GM18520 (cell line): ENCODE data around the gene VAC14.

Source experiments
- ATAC-seq: cut with Tn5 transposase; IDR thresholded peaks from one replicate; pipeline ENCODE4 v1.9.1; 2021; ENCODE audit not compliant: unreplicated experiment

VAC14 gene

DNA sequence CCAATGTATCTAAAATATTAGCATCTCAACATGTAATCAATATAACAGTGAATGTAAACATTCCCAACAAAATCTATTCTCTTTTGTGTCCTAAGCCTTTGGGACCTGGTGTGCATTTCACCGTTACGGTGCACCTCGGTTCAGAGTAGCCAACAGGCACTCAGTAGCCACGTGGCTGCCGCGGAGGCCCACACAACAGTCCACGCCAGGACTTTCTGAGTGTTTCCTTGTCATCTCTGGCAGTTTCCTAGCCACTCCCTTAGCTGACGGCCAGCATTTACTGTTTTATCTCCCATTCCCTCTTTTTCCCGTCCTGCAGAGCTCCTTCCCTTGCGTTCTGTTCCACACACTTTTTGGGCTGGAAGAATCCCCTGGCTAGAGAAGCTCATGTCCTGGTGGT lies 36.3 kb downstream of the VAC14 start:
- ATAC-seq: no peak

DNA sequence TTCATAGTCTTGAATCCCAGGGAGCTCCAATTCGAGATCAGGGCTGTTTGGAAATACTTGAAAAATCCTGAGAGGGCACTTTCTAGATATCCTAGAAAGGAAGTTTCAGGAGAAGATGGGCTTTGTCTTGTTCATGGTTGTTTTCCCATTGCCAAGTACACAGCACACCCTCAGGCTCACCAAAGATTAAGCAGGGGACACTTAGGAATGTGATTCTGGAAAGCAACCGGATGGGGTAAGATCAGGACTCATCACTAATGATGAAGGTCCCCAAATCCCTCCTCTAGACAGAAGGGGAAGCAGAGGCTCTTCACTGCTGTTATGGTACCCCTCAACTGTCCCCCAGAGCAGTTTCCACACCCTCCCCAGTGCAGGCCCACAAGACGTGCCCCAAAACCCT lies 40.7 kb downstream of the VAC14 start:
- no peak for ATAC-seq

DNA sequence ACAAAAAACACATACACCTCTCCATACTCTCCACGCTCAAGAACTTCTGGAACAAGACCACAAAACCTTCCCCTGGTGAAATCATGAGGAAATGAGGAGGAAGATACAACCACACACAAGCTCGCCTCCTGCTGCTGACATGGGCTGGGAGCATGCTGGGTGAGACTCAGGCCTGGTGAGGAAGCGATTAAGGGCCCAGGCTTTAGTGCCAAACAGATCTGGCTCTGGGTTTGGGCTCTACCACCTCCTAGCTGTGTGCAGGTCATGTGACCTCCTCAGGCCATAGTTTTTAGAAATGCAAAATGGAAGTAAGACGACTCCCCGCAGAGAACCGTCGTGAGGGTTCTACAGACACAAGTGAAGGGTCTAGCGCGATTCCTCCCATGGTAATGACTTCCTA lies 41.3 kb downstream of the VAC14 start:
- ATAC-seq: no peak

DNA sequence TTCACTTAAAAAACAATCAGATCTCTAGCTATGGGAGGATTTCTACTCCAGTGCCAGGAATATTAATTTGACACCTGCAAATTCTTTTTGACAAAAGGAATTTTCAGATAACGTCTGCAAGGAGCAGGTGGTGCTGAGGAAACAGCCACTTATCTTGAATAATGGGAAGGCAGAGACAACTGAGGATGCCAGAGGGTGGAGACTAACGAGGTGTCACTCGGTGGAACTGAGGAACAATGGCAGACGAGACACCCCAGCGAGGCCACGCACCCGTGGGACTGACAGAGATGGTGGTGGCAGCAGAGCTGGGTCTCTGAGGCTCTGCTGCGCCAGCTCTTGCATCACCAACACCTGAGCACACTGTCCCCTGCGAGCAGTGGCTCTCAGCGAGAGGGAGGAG lies 42.2 kb downstream of the VAC14 start:
- no peak for ATAC-seq

DNA sequence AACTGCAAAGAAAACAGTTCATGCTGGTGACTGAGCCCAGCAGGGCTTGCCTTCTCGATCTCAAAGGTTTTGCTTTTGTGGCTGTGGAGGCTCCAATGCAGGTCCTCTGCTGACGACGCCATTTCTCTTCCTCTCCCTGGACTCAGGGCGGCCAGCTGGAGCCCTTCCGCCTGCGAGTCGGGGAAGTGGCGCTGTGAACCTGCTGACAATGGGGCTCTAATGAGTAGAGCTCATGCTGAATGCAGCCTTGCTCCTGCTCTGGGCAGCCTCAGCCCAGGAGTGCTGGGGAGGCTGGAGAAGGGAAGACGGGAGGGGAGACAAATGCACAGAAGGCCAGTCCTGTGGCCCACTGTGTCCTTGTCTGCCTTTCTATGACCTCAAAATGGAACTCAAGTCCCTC lies 43.8 kb downstream of the VAC14 start:
- no peak for ATAC-seq

DNA sequence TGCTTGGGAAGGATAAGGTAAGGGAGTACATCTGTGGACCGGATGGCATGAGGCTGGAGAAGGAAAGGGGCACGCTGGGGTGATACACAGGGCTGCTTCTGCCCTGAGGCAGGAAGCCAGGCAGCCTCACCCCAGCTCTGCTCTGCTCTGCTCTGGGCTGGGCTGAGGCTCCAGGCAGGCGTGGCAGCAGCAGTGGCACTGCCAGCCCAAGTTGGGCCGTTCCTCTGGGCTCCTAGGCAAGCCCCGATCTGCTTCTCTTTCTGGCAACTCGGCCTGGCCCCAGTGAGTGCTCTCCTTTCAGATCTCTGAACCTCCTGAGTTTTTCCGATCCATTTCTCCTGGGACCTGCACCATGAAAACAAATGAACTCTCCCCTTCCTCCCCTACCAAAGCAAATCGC lies 44.9 kb downstream of the VAC14 start:
- ATAC-seq: no peak

DNA sequence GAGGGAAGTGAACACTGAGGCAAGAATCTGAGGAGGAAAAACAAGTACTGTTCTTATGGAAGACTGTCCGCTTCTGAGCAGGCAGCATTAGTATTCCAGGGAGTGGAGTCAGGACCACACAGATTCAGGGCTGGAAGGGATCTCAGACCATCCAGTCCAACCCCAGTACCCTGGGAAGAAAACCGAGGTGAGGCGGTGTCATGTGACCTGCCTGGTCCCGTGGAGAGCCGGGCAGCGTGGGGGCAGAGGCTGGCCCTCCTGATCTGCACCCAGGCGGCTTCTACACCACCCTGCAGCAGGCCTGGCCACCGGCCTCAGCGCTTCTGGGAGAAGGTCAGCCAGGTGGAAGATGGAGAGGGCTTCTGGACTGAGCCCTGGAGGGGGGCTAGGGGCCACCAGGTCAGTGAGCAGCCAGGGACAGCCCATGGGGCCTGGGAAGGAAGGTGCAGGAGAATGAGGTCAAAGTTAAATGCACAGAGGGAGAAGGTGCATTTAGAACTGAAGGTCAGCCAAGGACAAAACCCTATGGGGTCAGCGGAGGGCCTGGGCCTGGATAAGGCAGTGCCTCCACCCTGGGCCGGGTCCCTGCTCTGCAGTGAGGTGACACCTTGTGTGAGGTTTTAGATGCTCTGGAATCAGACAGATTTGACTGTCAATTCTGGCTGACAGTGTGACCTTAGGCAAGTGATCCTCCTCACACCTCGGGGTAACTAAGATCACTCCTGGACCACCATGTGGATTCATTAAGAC lies 45.9 kb downstream of the VAC14 start:
- no peak for ATAC-seq

DNA sequence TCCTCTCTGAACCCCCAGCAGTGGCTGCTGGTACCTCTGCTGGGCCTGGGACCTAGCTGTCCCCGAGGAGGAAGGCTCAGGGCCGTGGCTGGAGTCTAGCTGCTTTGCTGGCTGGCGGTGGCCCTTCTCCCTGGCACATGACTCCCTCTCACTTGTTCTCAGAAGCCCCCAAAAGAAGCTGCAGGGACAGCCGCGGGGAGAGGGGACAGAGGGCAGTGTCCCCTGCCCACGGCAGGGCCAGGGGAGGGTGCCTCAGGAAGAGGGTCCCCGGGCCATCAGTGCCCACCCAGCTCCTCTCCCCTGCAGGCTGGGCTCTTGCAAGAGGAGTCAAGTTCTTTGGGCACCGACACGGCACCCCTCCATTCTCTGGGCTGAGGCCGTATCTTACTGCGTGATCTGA lies 46.6 kb downstream of the VAC14 start:
- ATAC-seq: no peak

DNA sequence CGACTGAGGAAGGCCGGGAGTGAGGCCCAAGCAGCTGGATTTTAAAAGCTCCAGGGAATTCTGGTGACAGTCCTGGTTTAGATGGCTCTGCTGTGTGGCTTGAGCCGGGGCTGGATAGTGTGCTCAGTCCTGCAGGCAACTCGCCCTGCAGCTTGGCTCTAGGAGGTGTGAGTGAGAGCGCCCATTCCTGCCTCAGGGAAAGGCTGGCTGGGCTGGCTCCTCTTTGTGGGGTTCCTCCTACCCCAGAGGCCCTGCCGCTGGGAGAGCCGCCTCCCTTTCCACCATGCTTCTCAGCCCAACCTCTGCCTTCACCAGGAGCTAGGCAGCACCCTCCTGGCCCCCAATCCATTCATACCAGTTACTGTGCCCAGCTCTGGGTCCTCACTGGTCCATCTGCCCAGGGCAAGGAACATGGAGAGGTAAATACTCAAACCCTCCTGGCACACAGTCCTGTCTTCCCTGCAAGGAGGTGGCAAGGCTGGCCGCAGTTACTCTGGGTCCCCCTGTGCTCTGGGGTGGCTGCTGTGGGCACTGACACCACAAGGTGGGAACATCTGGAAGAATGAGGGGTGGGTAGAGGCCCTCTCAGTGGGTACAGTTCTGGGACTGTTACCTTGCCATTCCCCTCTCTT lies 47.1 kb downstream of the VAC14 start:
- no peak for ATAC-seq

DNA sequence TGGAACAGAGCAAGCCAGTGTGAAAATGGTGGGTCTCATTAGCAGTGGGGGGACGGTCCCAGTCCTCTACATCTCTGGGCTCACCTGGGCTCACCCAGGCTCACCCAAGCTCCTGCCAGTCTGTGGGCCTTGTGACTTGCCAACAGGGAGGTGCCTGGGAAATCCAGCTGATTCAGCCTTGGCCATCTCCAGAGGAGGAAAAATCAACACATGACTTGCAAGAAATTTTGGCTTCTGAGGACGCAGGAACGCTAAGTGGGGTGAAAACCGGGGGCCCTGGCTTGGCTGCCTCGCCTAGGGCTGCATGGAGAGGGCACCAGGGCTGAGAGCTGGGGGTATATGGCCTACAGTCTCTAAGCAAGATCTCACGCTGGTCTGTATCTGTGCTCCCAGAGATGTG lies 47.7 kb downstream of the VAC14 start:
- no peak for ATAC-seq

DNA sequence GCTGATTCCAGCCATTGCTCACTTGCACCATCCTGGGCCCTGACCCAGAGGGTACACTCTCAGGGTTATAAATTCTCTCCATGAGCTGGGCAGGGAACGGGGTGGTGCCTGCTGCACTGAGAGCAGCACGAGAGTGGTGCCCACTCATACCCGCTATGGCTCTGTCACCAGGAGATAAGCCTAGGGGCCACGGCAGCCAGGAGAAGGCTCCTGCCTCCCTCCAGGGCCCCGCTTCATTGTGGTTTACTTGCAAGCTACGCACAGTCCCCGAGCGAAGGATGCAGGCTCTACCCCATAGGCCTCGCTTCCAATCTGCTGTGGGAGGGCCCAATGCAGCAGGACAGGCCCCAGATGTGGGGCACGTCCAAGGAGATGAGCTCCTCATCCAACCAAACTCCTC lies 48.5 kb downstream of the VAC14 start:
- ATAC-seq: no peak

DNA sequence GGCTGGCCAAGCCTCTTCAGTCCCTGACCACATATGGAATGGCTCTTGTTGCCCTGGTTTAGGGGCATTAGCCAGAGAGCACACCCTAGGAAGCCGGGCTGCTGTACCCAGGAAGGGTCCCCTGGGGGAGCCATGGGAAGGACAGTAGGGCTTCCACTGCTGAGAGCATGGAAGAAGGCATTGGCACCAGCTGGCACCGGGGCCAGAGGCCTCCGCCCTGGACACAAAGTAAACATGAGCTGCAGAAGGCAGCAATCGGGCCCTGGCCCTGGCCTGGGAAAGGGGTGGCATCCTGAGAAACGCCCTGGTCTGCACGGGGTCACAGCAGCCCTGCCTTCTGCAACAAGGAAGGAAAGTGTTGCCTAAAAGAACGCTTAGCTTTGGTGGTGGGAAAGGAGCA lies 49.4 kb downstream of the VAC14 start:
- ATAC-seq: no peak

DNA sequence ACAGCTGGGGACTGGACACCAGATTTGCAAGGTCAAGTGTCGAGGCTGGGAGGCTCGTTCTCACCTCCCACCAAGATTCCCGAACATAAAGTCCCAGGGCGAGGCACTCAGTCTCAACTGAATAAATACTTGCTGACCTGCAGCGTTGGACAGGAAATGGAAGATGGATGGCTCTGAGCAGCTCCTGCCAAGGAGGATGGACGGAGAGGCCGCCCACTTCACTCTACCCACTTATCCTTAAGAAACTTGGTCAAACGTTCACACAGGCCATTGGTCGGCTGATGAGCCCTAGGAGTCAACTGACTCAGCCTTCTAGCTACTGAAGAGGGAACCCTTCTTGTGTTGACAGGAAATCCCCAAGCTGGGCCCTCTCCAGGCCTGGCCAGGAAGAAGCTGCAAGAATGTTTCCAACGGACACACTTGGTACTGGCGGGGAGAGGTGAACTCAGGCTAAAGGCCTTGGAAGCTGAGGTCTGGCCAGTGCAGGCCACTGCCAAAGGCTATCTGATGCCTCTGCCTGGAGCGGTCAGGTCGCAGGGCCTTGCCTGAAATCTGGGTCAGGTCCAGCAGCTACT lies 50.0 kb downstream of the VAC14 start:
- no peak for ATAC-seq

DNA sequence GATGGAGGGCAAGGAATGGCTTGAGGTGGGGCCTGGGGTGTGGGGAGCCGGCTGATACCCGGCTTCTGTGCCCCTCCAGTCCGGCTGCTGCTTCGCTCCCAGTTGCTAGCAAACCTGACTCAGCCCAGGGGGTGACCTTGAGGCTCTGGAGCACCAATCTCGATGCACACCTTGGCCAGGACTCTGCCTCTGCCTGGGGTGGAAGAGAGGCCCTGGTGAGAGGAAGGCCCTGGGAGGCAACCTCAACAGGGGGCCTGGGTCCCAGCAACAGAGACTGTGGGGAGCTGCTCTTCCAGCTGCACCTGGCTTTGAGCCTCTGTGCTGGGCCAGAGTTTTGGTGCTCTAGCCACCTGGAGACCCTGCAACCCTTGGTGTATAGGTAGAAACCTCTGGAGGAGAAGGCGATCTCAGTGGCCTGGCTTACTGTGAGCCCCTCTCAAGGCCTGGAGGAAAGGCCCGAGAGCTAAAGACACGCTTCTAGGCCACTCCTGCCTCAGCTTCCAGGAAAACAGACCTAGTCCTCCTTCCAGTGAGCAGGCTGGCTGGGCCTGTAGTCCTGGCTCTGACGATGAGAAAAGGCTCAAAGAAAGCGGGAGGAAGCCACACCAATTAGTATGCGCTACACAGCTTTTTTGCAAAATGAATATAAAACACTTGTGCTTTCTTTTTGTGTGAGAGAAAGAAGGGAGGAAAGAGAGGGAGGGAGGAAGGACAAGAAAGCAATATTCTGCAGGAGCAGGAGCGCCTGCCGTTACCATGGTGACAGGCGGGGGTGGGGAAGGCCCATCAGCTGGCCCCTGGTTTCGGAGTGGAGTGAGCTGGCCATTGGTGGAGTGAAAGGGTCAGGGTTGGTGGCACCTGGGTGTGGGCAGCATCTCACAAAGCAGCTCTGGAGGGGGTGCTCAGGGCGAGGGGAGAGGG lies 51.0 kb downstream of the VAC14 start:
- ATAC-seq: no peak

DNA sequence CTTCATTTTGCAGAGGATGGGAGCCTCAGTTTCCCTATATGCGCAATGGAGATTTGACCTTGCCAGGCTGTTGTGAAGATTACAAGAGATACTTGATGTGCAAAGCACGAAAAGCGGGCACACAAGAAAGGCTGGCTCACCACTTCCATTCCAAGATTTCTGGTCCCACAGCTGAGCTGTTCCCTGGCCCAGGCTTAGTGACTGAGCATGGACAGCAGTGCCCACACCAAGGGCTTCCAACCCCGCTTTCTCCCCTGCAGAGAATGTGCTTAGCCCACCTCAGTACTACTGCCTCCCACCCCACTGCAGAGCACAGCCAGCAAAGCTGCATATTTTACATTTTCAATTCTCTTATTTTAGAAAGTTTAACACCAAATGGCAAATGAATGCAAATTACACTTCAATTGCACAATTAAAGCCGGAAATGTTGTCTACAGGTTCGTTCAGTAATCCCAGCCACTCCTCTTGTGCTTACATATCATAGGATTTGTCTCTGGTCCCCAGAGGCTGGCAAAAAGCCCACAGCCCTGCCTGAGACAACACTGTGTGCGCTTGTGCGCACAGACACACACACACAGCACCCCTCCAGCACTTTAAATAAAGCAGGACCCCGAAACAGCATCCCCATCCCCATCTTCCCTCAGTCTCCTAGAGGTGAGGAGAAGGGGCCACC lies 51.8 kb downstream of the VAC14 start:
- ATAC-seq: no peak

DNA sequence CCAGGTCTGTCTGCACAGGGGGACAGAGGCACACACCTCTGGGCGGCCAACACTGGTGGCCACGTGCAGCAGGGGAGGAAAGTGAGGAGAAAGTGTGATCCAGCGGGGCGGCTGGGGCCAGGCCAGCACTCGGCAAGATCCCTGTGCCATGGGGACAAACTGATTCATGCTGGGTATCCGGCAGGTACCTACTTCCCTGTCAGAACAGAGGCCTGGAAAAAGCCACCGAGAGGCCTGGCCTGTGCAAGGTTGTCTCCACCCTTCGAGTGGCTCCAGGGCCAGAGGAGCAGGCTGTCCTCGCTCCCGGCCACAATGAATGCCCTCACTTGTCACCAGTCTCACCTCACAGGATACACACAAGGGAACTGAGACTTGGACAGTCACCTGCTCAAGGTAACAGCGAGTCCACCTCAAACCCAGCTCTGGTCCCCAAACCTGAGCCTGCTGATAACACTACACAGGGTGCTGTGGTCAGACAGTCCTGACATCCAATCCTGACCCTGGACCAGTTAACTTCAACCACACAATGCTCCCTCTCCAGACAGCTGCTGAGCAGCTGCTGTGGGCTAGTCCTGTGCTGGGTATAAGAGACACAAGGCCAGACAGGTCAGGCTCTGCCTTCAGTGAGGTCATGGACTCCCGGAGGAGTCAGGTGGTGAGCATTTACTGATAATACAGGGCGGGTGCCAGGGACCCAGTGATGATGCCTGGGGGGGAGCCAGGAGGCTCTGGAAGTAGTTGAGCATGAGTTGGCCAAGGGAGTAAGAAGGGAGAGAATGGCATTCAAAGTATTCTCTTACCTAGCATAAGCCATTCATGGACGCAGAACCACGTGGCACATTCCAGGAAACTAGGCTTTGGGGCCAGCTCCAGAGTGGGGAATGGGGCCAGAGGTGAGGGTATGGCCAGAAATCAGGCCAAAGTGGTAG lies 53.0 kb downstream of the VAC14 start:
- ATAC-seq: no peak

DNA sequence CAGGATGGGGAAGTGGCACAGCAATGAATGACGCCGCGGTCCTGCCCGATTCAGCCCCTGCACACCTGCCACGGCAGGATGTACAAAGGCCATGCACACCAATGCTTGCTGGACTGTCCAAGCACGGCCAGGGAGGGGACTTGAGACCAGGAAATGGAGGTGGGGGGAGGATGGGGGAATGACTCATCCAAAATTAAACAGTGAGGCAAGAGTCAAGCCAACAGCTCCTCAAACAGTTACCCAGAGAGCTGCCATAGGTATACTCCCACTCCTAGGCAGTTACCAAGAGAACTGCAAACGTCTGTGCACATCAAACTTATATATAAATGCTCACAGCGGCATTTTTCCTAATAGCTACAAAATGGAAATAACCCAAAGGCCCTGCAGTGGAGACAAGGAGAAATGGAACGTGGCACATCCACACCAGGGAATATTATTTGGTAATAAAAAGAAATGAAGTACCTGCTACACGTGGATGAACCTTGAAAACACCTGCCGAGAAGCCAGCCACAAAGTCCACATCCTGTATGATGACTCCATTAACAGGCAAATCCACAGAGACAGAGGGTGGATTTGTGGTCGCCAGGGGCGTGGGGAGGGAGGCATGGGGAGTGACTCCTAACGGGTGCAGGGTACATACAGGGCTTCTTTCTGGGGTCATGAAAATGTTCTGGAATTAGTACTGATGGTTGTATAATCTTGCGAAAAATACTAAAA lies 54.1 kb downstream of the VAC14 start:
- no peak for ATAC-seq

DNA sequence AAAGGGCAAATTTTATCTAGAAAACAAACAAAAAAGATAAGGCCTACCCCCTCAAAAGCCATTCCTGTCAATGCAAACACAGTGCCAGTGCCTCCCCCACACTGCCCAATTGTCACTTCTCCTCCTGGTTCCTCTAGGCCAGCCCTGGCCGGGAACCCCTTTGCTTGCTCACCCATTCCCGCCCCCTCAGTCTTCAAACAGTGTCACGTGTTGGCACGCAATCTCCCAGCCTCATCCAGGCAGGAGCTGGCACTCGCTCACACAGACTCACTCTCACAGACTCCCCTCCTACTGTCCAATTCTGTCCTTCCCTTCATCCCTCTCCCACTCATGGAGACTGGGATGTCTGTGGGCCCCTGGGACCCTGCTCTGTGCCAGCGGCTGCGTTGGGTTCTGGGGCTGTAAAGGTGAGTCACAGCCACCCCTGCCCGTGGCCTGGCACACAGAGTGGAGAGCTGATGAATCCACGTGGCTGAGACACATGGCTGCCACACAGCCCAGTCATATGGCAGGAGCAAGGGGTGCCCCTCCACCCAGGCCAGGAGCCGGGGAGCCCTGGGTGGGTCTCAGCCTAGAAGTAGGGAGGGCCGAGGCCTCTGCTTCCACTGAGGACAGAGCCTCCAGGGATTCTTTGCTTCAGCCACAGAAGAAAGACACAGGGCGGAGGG lies 54.8 kb downstream of the VAC14 start:
- ATAC-seq: no peak

DNA sequence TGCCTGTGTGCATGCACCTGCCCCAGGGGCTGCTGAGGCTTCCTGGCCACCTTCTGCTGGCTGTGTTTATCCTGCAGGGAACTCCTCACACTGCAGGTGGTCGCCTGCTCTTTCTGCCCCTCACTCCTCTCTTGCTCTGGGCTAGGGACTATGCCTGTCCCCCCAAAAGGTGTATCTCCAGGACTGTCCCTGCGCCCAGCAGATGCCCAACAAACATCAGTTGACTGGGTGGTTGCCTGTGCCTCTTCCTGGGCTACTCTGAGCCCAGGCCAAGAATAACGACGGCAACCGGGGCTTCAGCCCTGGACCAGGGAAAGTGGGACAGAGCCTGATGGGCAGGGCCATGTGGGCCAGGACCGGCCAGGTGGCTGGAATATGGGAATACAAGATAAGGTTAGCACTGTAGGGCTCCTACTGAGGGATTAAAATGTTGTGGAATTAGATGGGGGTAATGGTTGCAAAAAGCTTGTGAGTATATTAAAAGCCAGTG lies 55.4 kb downstream of the VAC14 start:
- no peak for ATAC-seq
